ENCODE measurements around the gene LSM6.
A peak's percentile ranks its signal among the peaks of the same experiment; 100 is the strongest.

LSM6 gene

GRCh38 chr4:146186041-146186440, 10.5 kb downstream of the LSM6 start:
- DNase-seq = peak in 1 of 51 donors; percentile 10

- no peak for DNase-seq
Measured at GRCh38 chr4:146186596-146186995, 11.1 kb downstream of the LSM6 start.

GRCh38 chr4:146190456-146190855, 14.9 kb downstream of the LSM6 start:
- DNase-seq = no peak

GRCh38 chr4:146191766-146192458, 16.4 kb downstream of the LSM6 start:
- DNase-seq = no peak

GRCh38 chr4:146193628-146194027, 18.1 kb downstream of the LSM6 start:
- DNase-seq = no peak

- DNase-seq = no peak
Measured at GRCh38 chr4:146194212-146194611, 18.7 kb downstream of the LSM6 start.

- no peak for DNase-seq
Measured at GRCh38 chr4:146202665-146203064, 27.1 kb downstream of the LSM6 start.

GRCh38 chr4:146207410-146207809, 31.9 kb downstream of the LSM6 start:
- peak in 10 of 51 donors; percentile 10 to 24 (median 16) for DNase-seq

GRCh38 chr4:146210890-146211289, 35.4 kb downstream of the LSM6 start:
- DNase-seq = no peak

- peak in 5 of 51 donors; percentile 4 to 13 (median 10) for DNase-seq
Measured at GRCh38 chr4:146211440-146211839, 35.9 kb downstream of the LSM6 start.

GRCh38 chr4:146212781-146213180, 37.3 kb downstream of the LSM6 start:
- peak in 2 of 51 donors; percentile 9 to 11 for DNase-seq

GRCh38 chr4:146214238-146214637, 38.7 kb downstream of the LSM6 start, which contains the start of gene REELD1:
REELD1 (plus strand) TSS chr4:146214538; CDS start chr4:146216953, 2,415 bp downstream.
- no peak for DNase-seq

- no peak for DNase-seq
Measured at GRCh38 chr4:146222313-146222712, 46.8 kb downstream of the LSM6 start.

- DNase-seq = peak in 16 of 51 donors; percentile 6 to 51 (median 21)
Measured at GRCh38 chr4:146224326-146224966, 48.9 kb downstream of the LSM6 start.

GRCh38 chr4:146229406-146229805, 53.9 kb downstream of the LSM6 start:
- no peak for DNase-seq

GRCh38 chr4:146232131-146232722, 56.7 kb downstream of the LSM6 start:
- no peak for DNase-seq

- DNase-seq = no peak
Measured at GRCh38 chr4:146235654-146236177, 60.2 kb downstream of the LSM6 start.

- no peak for DNase-seq
Measured at GRCh38 chr4:146236216-146236615, 60.7 kb downstream of the LSM6 start.

- DNase-seq = no peak
Measured at GRCh38 chr4:146237092-146237491, 61.6 kb downstream of the LSM6 start.

GRCh38 chr4:146238107-146238506, 62.6 kb downstream of the LSM6 start:
- DNase-seq = no peak

Data from hypothalamus (tissue), 51 donors.